GM10248 (cell line): Measurements from ENCODE around the gene NEB.
"Not testable (repeated sequence)": the region's sequence is repeated elsewhere in the genome, so short reads cannot be mapped to it uniquely, and the experiment has no call there.

Source experiments
- CTCF ChIA-PET: fragments of 300-600 bp; sonication (Branson Sonifier 250); formaldehyde crosslinking; extraction: SDS; loops from one replicate; lab custom pipeline; 2021; ENCODE audit warnings: antibody characterized with exemption; lab: Yijun Ruan, JAX
- POLR2A ChIA-PET: fragments of 350-650 bp; sonication (Branson Sonifier 250); formaldehyde crosslinking; extraction: SDS; loops from one replicate; lab custom pipeline; 2020; ENCODE audit warnings: antibody characterized with exemption; lab: Yijun Ruan, JAX
- DNase-seq: peaks from one replicate; pipeline ENCODE4 v3.0.0; 2012; ENCODE audit errors: extremely low spot score
- CTCF ChIP-seq: IDR thresholded peaks from 2 replicates; pipeline ENCODE4 v1.5.1; 2012; ENCODE audit warnings: mild to moderate bottlenecking, low read depth; ENCODE audit errors: extremely low read depth, missing control alignments, control extremely low read depth

The NEB gene

GRCh38 chr2:151609705-151610104 lies 124.6 kb downstream of the NEB start:
- POLR2A ChIA-PET: no interaction called here

DNA sequence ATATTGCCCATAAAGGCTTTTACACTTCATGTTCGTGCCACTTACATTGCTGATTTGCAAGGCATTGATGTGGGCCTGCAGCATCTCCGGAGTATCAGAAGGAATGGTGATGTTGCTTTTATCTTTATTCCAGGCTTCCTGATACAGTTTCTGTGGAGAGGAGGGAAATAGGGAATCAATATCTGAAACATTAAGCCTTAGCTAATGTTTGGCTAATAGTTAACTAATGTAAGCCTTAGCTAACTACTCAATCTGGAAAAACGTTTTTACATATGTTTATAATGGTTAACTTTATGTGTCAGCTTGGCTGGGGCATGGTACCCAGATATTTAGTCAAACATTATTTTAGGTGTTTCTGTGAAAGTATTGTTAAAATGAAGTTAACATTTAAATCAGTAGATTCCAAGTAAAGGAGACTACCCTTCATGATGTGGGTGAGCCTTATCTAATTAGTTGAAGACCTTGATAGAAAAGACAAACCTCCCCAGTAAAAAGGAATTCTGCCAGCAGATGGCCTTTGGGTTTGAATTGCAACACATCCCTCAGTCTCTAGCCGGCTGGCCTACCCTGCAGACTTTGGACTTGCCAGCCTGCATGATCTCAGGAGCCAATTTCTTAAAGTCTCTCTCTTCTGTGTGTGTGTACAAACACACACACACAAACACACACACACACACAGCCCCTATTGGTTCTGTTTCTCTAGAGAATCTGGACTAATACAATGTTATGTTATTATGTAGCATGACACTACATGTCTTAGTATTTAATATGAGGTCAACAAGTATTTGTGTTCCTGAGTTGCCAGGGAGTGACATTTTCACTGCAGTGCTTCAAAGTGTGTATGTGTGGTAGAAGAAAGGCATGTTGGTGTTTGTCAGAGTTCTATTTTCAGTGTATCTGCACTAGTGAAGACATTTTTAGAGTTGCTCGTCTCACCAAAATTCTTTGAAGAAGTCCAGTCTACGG lies 126.5 kb downstream of the NEB start:
- POLR2A ChIA-PET, DNase-seq, CTCF ChIA-PET: not testable (repeated sequence)

More at GRCh38 chr2:151609705-151610104, 124.6 kb downstream of the NEB start:
- CTCF ChIA-PET: no interaction called here
- TF ChIP-seq CTCF: no peak
- DNase-seq: no peak

DNA sequence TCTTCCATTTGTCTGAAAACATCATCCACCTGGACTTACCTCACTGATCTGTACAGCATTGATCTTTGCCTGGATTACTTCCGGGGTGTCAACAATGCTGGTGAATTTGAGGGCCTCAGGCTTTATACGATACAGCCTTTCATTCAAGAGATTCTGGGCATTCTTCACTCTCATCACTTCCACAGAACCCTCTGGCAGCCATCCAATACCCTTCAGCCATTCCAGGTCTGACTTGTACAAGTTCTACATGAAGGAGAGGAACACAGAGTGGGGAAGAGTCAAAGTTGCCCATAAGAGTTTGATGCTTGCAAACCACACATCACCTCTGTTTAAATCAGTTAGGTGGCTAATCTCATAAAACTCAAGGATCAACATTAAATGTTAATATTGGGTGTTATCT lies 130.7 kb downstream of the NEB start:
- POLR2A ChIA-PET, DNase-seq, CTCF ChIA-PET: not testable (repeated sequence)

- CTCF ChIA-PET, POLR2A ChIA-PET, DNase-seq: not testable (repeated sequence)
Observed at GRCh38 chr2:151602402-151602801, 131.9 kb downstream of the NEB start.

GRCh38 chr2:151601803-151602202 lies 132.5 kb downstream of the NEB start:
- POLR2A ChIA-PET, DNase-seq, CTCF ChIA-PET: not testable (repeated sequence)

- DNase-seq, CTCF ChIA-PET: not testable (repeated sequence)
Observed at GRCh38 chr2:151596903-151597608, 137.2 kb downstream of the NEB start.

GRCh38 chr2:151591908-151592255 lies 142.4 kb downstream of the NEB start:
- CTCF ChIA-PET, DNase-seq, POLR2A ChIA-PET: not testable (repeated sequence)

More at GRCh38 chr2:151596903-151597608, 137.2 kb downstream of the NEB start:
- POLR2A ChIA-PET: not testable (repeated sequence)

DNA sequence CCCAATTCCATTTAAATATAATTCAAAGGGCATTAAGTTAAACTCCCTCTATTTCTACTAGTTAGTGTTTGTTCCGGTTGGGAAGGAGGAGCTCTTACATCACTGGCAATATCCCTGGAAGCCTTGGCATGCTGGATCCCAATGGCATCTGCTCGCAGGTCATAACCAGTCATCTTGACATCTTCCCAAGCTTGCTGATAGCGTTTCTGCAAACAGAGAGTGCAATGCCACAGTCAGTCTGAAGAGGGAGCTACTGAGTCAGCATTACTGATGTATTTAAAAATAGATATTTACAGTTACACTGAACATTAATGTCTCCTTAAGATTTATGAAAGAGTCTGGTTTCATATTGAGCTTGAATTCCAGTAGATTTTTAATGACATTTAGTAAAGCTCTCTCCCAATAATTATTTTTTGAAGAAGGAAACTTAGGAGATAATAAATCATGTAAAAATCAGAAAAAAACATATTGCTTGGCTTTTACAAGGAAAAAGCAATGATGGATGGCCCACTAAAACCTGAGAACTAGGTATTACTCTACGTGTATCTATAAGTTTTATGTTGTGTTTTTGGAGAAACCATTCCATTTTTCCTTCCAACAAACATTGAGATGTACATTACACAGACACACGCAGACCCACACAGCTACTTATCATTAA lies 142.9 kb downstream of the NEB start:
- CTCF ChIA-PET, DNase-seq, POLR2A ChIA-PET: not testable (repeated sequence)

DNA sequence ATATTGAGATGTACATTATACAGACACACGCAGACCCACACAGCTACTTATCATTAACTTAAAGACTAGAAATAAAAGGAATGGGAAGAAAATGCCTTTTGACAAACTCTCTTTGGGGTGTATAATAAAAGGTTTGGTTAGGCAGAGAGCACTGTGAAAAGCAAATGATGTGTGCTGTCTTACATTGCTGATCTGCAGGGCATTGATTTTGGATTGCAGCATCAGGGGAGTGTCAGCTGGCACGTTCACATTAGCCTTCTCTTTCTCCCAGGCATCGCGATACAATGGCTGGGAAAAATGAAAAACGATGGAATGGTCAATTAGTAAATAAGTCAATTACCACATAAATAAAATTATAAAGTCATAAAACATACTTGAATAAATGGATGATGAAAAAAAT lies 153.0 kb downstream of the NEB start:
- DNase-seq, CTCF ChIA-PET, POLR2A ChIA-PET: not testable (repeated sequence)

DNA sequence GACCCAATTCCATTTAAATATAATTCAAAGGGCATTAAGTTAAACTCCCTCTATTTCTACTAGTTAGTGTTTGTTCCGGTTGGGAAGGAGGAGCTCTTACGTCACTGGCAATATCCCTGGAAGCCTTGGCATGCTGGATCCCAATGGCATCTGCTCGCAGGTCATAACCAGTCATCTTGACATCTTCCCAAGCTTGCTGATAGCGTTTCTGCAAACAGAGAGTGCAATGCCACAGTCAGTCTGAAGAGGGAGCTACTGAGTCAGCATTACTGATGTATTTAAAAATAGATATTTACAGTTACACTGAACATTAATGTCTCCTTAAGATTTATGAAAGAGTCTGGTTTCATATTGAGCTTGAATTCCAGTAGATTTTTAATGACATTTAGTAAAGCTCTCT lies 153.6 kb downstream of the NEB start:
- CTCF ChIA-PET, DNase-seq, POLR2A ChIA-PET: not testable (repeated sequence)

DNA sequence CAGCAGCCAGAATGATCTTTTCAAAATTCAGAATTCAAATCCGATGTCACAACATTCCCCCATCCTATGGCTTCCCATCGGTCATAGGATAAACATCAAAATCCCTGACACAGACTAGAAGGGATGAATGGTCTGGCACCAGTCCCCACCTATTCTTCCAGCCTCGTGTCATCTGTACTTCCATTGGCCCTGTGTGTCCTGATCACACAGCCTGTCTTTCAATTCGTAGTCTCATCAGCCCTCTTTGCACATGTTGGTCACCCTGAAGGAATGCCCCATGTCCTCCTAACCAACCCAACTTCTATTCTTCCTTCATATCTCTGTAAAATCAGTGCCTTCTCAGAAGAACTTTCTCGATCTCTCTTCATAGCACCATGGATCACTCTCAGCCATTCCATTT lies 157.2 kb downstream of the NEB start:
- no peak for TF ChIP-seq CTCF

More for the DNA sequence above, 157.2 kb downstream of the NEB start:
- POLR2A ChIA-PET: no interaction called here
- CTCF ChIA-PET: no interaction called here
- DNase-seq: no peak
